KOPT-K1 (cell line): ENCODE results near the gene ERBB4.
"Not testable (repeated sequence)": the region's sequence is repeated elsewhere in the genome, so short reads cannot be mapped to it uniquely, and the experiment has no call there.

Source experiments
- H3K27ac ChIP-seq: fragments of 200-600 bp; sonication (generic); 2 replicates; pipeline ENCODE4 v1.5.1; 2016; ENCODE audit warnings: antibody characterized with exemption, mild to moderate bottlenecking, low read depth, low read length; ENCODE audit not compliant: poor library complexity, severe bottlenecking
- H3K36me3 ChIP-seq: fragments of 200-600 bp; sonication (generic); 2 replicates; pipeline ENCODE4 v1.5.1; 2017; ENCODE audit warnings: antibody characterized with exemption, mild to moderate bottlenecking, low read length, moderate library complexity; ENCODE audit not compliant: insufficient read depth
- H3K9me3 ChIP-seq: fragments of 200-600 bp; sonication (generic); 2 replicates; pipeline ENCODE4 v1.5.1; 2017; ENCODE audit warnings: antibody characterized with exemption, low read length, mild to moderate bottlenecking; ENCODE audit not compliant: insufficient read depth, poor library complexity, severe bottlenecking

Gene ERBB4

DNA sequence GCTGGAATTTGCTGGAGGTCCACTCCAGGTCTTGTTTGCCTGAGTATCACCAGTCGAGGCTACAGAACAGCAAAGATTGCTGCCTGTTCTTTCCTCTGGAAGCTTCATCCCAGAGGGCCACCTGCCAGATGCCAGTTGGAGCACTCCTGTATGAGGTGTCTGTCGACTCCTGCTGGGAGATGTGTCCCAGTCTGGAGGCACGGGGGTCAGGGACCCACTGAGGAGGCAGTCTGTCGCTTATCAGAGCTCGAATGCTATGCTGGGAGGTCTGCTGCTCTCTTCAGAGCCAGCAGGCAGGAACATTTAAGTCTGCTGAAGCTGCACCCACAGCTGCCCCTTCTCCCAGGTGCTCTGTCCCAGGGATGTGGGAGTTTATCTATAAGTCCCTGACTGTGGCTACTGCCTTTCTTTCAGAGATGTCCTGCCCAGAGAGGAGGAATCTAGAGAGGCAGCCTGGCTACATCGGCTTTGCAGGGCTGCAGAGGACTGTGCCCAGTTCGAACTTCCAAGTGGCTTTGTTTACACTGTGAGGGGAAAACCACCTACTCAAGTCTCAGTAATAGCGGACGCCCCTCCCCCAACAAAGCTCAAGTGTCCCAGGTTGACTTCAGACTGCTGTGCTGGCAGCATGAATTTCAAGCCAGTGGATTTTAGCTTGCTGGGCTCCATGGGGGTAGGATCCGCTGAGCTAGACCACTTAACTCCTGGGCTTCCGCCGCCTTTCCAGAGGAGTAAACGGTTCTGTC, 301.1 kb downstream of the ERBB4 start:
- Histone ChIP-seq H3K9me3 (no peaks in the 10 kb centered on the region), H3K36me3 (no peaks in the 10 kb centered on the region), H3K27ac (no peak overlapping the region)

DNA sequence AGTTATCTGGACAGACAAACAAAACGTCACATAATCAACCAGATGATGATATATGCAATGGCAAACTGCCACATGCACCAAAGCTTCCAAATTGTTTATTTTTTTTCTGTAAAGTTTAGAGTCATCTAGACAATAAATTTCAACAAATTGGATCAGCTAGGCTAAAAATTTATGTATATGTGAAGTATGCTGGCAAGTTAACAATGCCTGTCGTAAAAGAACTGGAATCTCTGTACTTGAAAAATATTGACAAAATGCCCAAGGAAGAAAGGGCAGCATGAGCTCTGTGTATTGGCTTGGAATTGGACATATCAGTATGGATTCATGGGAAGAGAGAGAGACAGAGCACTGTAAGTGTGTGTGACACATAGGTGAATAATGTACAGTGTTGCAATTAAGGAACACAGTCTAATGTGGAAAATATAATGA, 309.8 kb downstream of the ERBB4 start:
- Histone ChIP-seq H3K36me3 (no peaks in the 10 kb centered on the region), H3K27ac (no peak overlapping the region), H3K9me3 (no peaks in the 10 kb centered on the region)

DNA sequence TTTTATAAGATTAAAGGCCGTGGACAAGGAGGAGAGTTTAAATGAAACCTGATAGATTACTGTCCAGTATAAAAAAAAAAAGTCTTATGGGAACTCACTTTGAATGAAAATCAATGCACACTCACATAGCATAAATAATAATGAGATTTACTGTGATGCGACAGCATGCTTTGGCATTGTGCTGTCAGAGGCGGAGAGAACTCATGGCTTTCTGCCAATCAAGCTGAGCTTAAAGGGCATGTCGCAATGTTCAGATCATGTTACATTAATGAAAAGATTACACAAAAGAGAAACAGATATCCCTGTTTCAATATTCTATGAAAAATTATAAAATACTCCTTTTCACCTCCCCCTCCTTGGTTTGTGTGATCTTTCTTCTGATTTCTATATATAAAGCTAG, 310.8 kb downstream of the ERBB4 start:
- Histone ChIP-seq H3K27ac (no peak overlapping the region), H3K9me3 (no peaks in the 10 kb centered on the region)

DNA sequence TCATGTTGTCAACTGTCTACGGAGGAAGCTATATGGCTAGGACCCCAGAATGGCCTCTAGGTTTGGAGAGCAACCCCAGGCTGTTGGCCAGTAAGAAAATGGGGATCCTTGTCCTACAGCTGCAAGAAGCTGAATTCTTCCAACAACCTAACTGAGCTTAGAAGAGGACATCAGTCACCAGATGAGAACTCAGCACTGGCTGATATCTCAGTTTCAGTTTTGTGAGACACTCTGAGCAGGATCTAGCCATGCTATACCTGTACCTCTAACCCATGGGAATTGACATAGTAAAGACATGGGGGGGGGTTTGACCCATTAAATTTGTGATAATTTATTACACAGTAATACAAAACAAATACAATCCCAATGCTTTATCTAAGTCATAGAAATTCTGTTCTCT, 312.5 kb downstream of the ERBB4 start:
- no peaks in the 10 kb centered on the region for H3K36me3 ChIP-seq
- no peaks in the 10 kb centered on the region for H3K9me3 ChIP-seq
- no peak overlapping the region for H3K27ac ChIP-seq

More for the DNA sequence above, 310.8 kb downstream of the ERBB4 start:
- H3K36me3 ChIP-seq, result no peaks in the 10 kb centered on the region

DNA sequence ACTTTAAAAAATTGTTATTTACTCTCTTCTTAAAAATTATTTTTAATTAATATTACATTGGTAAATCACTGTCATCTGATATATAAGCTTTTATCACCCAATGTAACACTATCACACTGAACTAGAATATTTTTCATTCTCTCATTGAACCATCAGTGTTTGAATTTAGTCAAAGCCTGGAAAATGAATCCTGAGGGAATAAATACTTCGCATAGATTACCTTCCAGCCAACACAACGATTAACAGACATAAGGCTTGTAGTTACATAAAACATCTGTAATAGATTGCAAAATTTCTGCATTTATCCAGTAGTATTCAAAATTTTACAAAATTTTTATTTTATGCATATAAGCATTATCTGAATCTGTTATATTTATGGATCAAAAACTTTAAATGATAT, 314.9 kb downstream of the ERBB4 start:
- H3K27ac ChIP-seq, result no peak overlapping the region
- no peaks in the 10 kb centered on the region for H3K9me3 ChIP-seq
- H3K36me3 ChIP-seq, result no peaks in the 10 kb centered on the region

DNA sequence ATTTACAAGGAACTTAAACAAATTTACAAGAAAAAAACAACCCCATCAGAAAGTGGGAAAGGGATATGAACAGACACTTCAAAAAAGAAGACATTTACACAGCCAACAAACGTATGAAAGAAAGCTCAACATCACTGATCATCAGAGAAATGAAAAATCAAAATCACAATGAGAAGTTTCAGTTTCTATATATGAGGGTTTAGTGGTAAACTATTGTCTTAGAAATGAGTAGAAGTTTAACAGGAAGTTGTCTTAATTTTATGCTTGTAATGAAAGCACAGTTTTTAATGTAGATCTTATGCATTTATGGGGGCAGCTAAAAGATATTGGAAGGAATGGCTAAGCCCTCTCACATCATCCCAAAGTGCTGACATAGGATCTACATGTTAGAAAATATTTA, 325.4 kb downstream of the ERBB4 start:
- no peaks in the 10 kb centered on the region for H3K36me3 ChIP-seq
- no peaks in the 10 kb centered on the region for H3K9me3 ChIP-seq
- H3K27ac ChIP-seq, result no peak overlapping the region

DNA sequence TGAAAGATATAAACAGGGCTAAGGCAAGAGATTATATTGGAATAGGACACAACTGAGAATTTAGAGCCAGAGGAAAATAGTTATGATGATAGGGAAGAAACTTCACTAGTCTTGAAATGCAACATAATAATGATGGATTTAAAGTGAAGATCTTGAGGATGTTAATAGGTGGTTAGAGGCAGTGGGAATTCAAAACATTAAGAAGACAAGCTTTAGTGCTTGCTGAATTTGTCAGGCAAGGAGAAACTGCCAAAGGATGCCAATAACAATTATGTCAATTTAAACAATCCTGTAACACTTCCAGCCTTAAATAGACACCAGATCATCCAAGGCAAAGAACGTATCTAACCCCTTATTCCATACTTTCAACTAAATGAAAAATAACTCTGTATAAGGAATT, 330.1 kb downstream of the ERBB4 start:
- Histone ChIP-seq H3K9me3 (no peaks in the 10 kb centered on the region), H3K27ac (no peak overlapping the region), H3K36me3 (no peaks in the 10 kb centered on the region)

DNA sequence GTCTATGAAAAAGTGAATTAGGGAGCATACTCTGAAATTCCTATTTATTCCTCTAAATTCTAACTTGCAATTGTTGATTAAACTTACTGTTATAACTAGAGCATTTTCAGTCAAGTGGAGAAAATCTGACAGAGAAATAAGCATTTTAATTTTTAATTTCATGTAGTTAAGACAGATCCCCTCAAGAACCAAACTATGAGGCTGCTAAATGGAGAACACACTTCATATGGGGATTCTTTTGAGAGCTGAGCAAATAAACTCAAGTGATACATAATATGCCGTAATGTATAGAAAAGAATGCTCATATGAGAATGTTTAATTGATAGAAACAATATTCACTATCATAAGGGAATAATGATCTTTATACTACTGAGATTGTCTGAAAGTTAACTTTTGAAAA, 340.8 kb downstream of the ERBB4 start:
- Histone ChIP-seq H3K27ac (no peak overlapping the region), H3K36me3 (no peaks in the 10 kb centered on the region)

DNA sequence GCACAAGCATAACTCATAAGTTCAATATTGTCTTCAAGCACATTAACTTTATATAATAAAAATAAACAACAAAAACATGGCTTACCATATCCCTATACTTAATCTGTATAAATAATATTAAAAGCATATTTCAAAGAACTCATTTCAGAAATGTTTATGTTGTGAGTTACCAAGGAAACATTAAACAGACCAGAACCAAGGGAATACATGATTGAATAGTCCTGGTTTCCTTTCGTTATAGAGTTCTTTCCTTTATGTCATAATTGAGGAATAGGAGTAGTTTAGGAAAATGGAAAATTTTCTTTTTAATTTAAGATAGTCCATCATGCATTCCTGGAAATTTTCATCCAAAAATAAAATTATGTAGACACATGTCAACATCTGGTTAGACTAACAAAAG, 343.0 kb downstream of the ERBB4 start:
- H3K9me3 ChIP-seq, result no peaks in the 10 kb centered on the region
- no peaks in the 10 kb centered on the region for H3K36me3 ChIP-seq
- H3K27ac ChIP-seq, result no peak overlapping the region

More for the DNA sequence above, 340.8 kb downstream of the ERBB4 start:
- H3K9me3 ChIP-seq, result no peaks in the 10 kb centered on the region

DNA sequence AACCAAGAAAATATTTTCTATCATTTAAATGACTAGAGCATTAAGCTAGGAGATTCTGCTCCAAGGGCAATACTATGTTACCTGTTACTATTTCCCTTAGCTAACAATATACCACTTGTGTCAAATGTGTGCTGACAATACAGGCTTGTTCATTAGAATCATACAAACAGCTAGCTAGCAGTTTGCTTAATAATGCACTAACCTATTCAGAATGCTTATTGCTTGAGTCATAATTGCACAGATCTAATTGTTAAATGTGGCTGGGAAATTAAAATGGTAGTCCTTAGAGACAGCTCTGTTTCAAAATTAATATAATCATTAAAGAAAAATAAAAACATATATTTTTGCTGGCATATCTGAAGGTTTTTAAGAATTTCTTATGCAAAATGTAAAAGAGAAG, 344.2 kb downstream of the ERBB4 start:
- Histone ChIP-seq H3K36me3 (no peaks in the 10 kb centered on the region), H3K27ac (no peak overlapping the region), H3K9me3 (no peaks in the 10 kb centered on the region)

DNA sequence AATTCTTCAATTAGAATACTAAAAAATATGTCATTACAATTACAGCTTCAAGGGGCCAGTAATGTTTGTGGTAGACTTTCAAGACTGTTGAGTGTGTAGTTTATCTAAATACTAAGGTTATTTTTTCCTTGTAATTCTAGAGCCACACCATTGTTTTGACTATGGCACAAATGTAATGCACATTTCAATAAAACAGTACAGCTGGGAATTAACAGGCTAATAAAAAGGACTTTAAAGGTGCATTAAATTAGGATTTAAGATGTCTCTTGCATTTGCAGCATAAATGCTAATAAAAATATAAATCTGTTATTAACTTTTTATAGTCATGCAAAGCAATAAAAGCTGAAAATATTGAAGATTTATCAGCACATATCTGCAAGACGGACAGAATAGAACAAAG, 344.8 kb downstream of the ERBB4 start:
- Histone ChIP-seq H3K9me3 (no peaks in the 10 kb centered on the region), H3K36me3 (no peaks in the 10 kb centered on the region), H3K27ac (no peak overlapping the region)

DNA sequence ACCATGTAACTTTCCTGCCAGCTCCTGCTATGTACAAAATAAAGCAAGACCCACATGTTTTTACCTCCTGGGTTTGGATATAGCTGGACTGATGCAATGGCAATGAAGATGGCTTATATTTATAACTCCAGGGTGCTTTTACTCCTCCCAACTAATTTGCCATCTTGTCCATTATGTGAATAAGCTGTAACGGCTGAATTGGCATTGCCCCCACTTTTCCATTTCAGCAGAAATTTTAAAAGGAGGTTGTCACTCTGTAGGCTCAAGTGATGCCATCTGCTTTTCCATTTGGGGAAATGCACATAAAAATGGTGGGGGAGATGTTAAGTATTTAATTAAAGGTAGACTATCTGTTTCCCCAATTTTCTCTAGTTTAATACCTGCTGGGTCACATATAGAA, 345.5 kb downstream of the ERBB4 start:
- Histone ChIP-seq H3K36me3 (no peaks in the 10 kb centered on the region), H3K27ac (no peak overlapping the region), H3K9me3 (no peaks in the 10 kb centered on the region)

DNA sequence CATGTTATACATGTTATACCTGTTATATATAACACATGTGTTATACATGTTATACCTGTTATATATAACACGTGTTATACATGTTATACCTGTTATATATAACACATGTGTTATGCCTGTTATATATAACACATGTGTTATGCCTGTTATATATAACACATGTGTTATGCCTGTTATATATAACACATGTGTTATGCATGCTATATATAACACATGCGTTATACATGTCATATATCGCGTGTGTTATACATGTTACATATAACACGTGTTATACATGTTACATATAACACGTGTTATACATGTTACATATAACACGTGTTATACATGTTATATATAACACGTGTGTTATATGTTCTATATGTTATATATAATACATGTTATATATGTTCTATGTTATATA, 347.2 kb downstream of the ERBB4 start:
- H3K36me3 ChIP-seq, H3K27ac ChIP-seq, H3K9me3 ChIP-seq: not testable (repeated sequence)

DNA sequence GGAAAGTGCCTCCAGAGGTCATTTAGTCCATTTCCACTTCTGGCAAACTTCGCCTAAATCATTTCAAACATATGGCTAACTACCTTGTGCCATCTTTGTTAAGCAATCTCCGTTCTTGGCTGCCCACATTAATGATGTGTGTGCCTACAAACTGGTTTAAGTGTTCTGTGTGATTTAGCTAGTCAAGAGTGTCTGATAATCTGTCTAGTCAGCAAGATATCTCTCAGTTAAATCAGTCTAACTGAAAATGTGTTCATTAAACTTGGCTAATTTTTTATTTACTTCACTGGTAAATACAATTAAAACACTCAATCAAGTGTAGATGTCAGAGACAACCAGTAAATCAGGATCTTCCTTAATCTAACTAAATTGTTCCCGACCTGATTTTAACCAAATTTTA, 352.4 kb downstream of the ERBB4 start:
- H3K9me3 ChIP-seq, result no peaks in the 10 kb centered on the region
- H3K36me3 ChIP-seq, result no peaks in the 10 kb centered on the region
- H3K27ac ChIP-seq, result no peak overlapping the region

DNA sequence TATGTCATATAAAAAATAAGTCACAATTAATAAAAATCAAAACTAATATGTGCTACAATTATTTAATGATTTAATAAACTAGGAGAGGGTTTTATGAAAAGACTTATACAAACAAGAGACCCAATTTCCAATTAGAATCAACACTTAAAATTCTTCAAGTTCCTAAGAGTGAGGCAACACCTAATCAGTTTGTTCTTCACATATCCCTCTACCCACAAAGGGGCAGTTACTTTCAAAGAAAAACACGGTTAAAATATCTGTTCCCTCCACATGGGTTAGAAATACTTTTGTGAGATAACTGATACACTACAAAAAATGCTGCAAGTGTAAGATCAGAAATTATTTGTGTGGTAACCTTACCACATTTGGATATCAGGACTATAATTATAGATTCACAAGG, 357.0 kb downstream of the ERBB4 start:
- Histone ChIP-seq H3K27ac (no peak overlapping the region), H3K36me3 (no peaks in the 10 kb centered on the region), H3K9me3 (no peaks in the 10 kb centered on the region)

DNA sequence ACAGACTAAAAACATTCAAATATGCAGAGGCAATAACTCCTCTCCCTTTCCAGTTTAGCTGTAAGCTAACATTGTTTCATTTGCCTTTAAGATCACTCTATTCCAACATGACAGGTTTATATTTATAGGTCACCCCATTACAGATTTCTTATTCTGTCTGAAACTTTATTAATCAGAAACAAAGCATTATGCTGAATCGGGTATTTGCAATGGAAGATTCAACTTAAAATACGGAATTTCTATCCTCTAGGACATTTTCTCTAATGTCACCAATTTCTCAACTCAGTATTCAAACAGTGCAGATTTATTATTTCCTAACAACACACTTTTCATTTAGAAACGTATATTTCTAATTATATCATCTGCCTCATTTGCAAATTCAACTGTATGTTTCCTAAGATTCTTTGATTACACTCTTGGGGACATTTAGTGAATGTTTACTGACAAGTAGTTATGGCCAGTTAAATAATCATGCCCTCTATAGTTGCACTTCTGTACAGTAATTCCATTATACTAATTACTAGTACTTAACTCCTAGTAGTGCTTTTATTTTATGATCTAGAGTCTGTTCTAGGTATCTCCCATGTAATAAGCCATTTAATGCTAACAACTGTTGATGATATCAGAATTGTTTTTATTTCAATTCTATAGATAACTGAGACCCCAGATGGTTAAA, 358.1 kb downstream of the ERBB4 start:
- Histone ChIP-seq H3K36me3 (no peaks in the 10 kb centered on the region), H3K27ac (no peak overlapping the region), H3K9me3 (no peaks in the 10 kb centered on the region)
